Keratinocyte (primary cell): ENCODE results near the gene TTC9. TPM values are rescaled to one million over a fixed set of nuclear protein-coding genes. Genes with fewer than 3 reads are reported as not detected.

Experiments used
- DNase-seq: peaks from one replicate; pipeline ENCODE4 v3.0.0-alpha.2; 2011; ENCODE audit warnings: low read depth, missing footprints, low spot score
- FAIRE-seq: peaks from 2 replicates; lab custom pipeline; 2011; peaks lifted over from hg19 to GRCh38; lab: Jason Lieb, UNC
- H2AFZ ChIP-seq: 2 replicates; pipeline ENCODE4 v1.6.0; 2012; ENCODE audit warnings: low read length, control low read depth, inconsistent platforms; ENCODE audit not compliant: control insufficient read depth
- H3K27ac ChIP-seq: 2 replicates; pipeline ENCODE4 v1.5.1; 2011; ENCODE audit warnings: low read length; ENCODE audit not compliant: control insufficient read depth, insufficient read depth
- H3K27me3 ChIP-seq: 3 replicates; pipeline ENCODE4 v1.6.0; 2011; ENCODE audit warnings: low read length; ENCODE audit not compliant: control insufficient read depth, insufficient read depth; ENCODE audit errors: extremely low read depth
- H3K36me3 ChIP-seq, 2 experiments: 2 replicates in 1 of 2; 3 replicates in 1 of 2; pipeline ENCODE4 v1.5.1; 2011; ENCODE audit warnings: low read length in 2 of 2, mild to moderate bottlenecking in 1 of 2; ENCODE audit not compliant: control insufficient read depth in 2 of 2, insufficient read depth in 2 of 2; ENCODE audit errors: extremely low read depth in 1 of 2
- H3K4me1 ChIP-seq: 3 replicates; pipeline ENCODE4 v1.5.1; 2011; ENCODE audit warnings: low read length; ENCODE audit not compliant: control insufficient read depth, insufficient read depth; ENCODE audit errors: extremely low read depth
- H3K4me2 ChIP-seq: 3 replicates; pipeline ENCODE4 v1.6.0; 2011; ENCODE audit warnings: low read depth, low read length; ENCODE audit not compliant: control insufficient read depth, insufficient read depth; ENCODE audit errors: extremely low read depth
- H3K4me3 ChIP-seq, 3 experiments: fragments of 200-600 bp in 1 of 3; sonication (generic) in 1 of 3; 2 replicates in 2 of 3; 3 replicates in 1 of 3; pipeline ENCODE4 v1.5.1; 2011 to 2016; ENCODE audit warnings: low read length in 3 of 3, mild to moderate bottlenecking in 3 of 3, control low read depth in 2 of 3, inconsistent platforms in 1 of 3, low read depth in 1 of 3, mixed read lengths in 1 of 3, mixed run types in 1 of 3, moderate library complexity in 1 of 3; ENCODE audit not compliant: control insufficient read depth in 2 of 3, insufficient read depth in 2 of 3; ENCODE audit errors: extremely low read depth in 1 of 3
- H3K79me2 ChIP-seq: 2 replicates; pipeline ENCODE4 v1.6.0; 2012; ENCODE audit warnings: low read length; ENCODE audit not compliant: control insufficient read depth, insufficient read depth
- H3K9ac ChIP-seq: 3 replicates; pipeline ENCODE4 v1.6.0; 2011; ENCODE audit warnings: low read length; ENCODE audit not compliant: control insufficient read depth, insufficient read depth; ENCODE audit errors: extremely low read depth
- H3K9me1 ChIP-seq: 3 replicates; pipeline ENCODE4 v1.6.0; 2011; ENCODE audit warnings: low read length; ENCODE audit not compliant: control insufficient read depth, insufficient read depth; ENCODE audit errors: extremely low read depth
- H3K9me3 ChIP-seq: 2 replicates; pipeline ENCODE4 v1.5.1; 2012; ENCODE audit warnings: low read depth, low read length; ENCODE audit not compliant: control insufficient read depth
- H4K20me1 ChIP-seq: 3 replicates; pipeline ENCODE4 v1.6.0; 2011; ENCODE audit warnings: low read length; ENCODE audit not compliant: control insufficient read depth, insufficient read depth; ENCODE audit errors: extremely low read depth
- CTCF ChIP-seq, 3 experiments: IDR thresholded peaks in 1 of 3; conservative IDR thresholded peaks in 1 of 3; optimal IDR thresholded peaks in 1 of 3; 2 replicates in 2 of 3; 3 replicates in 1 of 3; pipeline versions ENCODE3 to v1.5.1; 2011; ENCODE audit warnings: low read length in 3 of 3, mild to moderate bottlenecking in 3 of 3, moderate library complexity in 2 of 3, control low read depth in 1 of 3, inconsistent platforms in 1 of 3; ENCODE audit not compliant: insufficient read depth in 2 of 3; ENCODE audit errors: extremely low read depth in 1 of 3
- EZH2 ChIP-seq: IDR thresholded peaks from one replicate; pipeline ENCODE4 v1.6.1; 2012; ENCODE audit warnings: inconsistent platforms, mild to moderate bottlenecking, low read length, moderate library complexity
- dilution Hi-C: fragments of 300-500 bp; cut with MboI; formaldehyde crosslinking; loops from one replicate; pipeline ENCODE4 v1.7.0; 2020; ENCODE audit warnings: low sequenced_read_pairs; ENCODE audit not compliant: extremely low pct_ligation_motif_present
- polyA plus RNA-seq, 5 experiments: library from polyadenylated mRNA; depleted of rRNA in 3 of 5; stranded (reverse) in 3 of 5; stranded (forward) in 1 of 5; unstranded in 1 of 5; fragments of >200 nt; gene quantifications; 1 replicate in 1 of 5; 2 replicates in 3 of 5; 3 replicates in 1 of 5; pipeline versions ENCODE4 v1.2.1 to v1.2.3, GENCODE V29; 2011 to 2012; ENCODE audit warnings: missing spikeins in 2 of 5, low read depth in 1 of 5, low replicate concordance in 1 of 5

Gene TTC9
- polyA plus RNA-seq, 1 donor (not counting 4 experiments of a cell fraction or from before 2014, with no cell fraction given) = 0.59 TPM

- Histone ChIP-seq H4K20me1 (no peaks in the 10 kb centered on the region), H2AFZ (no peak overlapping the region), H3K9me1 (no peaks in the 10 kb centered on the region), H3K4me2 (no peak overlapping the region), H3K79me2 (no peaks in the 10 kb centered on the region), H3K4me1 (no peaks in the 10 kb centered on the region), H3K9me3 (no peaks in the 10 kb centered on the region), H3K36me3 (no peaks in the 10 kb centered on the region), H3K4me3 (no peak overlapping the region), H3K27ac (no peak overlapping the region), H3K27me3 (peaks cover 6% of the 10 kb centered on the region), H3K9ac (no peak overlapping the region)
- FAIRE-seq = no peak
- DNase-seq = no peak
- dilution Hi-C loops = no loop called here
- TF ChIP-seq CTCF (optimal IDR thresholded peaks at IDR 0.05 in 1 of 3, IDR thresholded peaks at IDR 0.05 in 1 of 3, conservative IDR thresholded peaks at IDR 0.05 in 1 of 3; ENCODE audit: extremely low read depth in 1 of 3, insufficient read depth in 2 of 3, low read length in 3 of 3) = no peak
Measured at GRCh38 chr14:70654632-70655031, 12.9 kb downstream of the TTC9 start.

- Histone ChIP-seq H3K36me3 (no peaks in the 10 kb centered on the region), H3K4me2 (no peak overlapping the region), H3K27ac (no peak overlapping the region), H3K4me1 (no peaks in the 10 kb centered on the region), H2AFZ (no peak overlapping the region), H3K27me3 (peaks cover 6% of the 10 kb centered on the region), H3K9me1 (no peaks in the 10 kb centered on the region), H3K4me3 (no peak overlapping the region), H3K9ac (no peak overlapping the region), H3K9me3 (no peaks in the 10 kb centered on the region), H4K20me1 (no peaks in the 10 kb centered on the region), H3K79me2 (no peaks in the 10 kb centered on the region)
- DNase-seq = no peak
- no peak for TF ChIP-seq EZH2
- no peak for TF ChIP-seq CTCF (optimal IDR thresholded peaks at IDR 0.05 in 1 of 3, IDR thresholded peaks at IDR 0.05 in 1 of 3, conservative IDR thresholded peaks at IDR 0.05 in 1 of 3; ENCODE audit: extremely low read depth in 1 of 3, insufficient read depth in 2 of 3, low read length in 3 of 3)
- dilution Hi-C loops = no loop called here
- FAIRE-seq = no peak
Measured at GRCh38 chr14:70655110-70655826, 13.6 kb downstream of the TTC9 start.
